NCI-H82 treated with DMSO at 0.1 percent for 48 hours (cell line): Measurements from ENCODE around the gene ARHGEF39.

ENCODE experiments used
- DNase-seq: peaks from one replicate; lab custom pipeline; 2025; ENCODE audit not compliant: unreplicated experiment; lab: John Stamatoyannopoulos, UW

Gene ARHGEF39

GRCh38 chr9:35679091-35679490, 14.1 kb upstream of the ARHGEF39 start:
- no peak for DNase-seq

- DNase-seq: no peak
Observed at GRCh38 chr9:35675732-35676392, 10.9 kb upstream of the ARHGEF39 start.

GRCh38 chr9:35675204-35675603, 10.2 kb upstream of the ARHGEF39 start:
- no peak for DNase-seq

- DNase-seq: no peak
Observed at GRCh38 chr9:35674025-35674361, 9.0 kb upstream of the ARHGEF39 start.

GRCh38 chr9:35673132-35674024, 8.4 kb upstream of the ARHGEF39 start, which contains the start of gene CA9:
CA9 (plus strand) TSS chr9:35673928; CDS start chr9:35673960, 32 bp downstream.
- DNase-seq: no peak

- no peak for DNase-seq
Observed at GRCh38 chr9:35669331-35670145, 4.5 kb upstream of the ARHGEF39 start.

GRCh38 chr9:35667939-35668338, 2.9 kb upstream of the ARHGEF39 start:
- DNase-seq: no peak

GRCh38 chr9:35666549-35666948, 1.6 kb upstream of the ARHGEF39 start:
- DNase-seq: no peak

- no peak for DNase-seq
Observed at GRCh38 chr9:35666045-35666444, 1.1 kb upstream of the ARHGEF39 start.

GRCh38 chr9:35665471-35665818, 450 bp upstream of the ARHGEF39 start:
- no peak for DNase-seq

GRCh38 chr9:35662437-35662836, 2.6 kb downstream of the ARHGEF39 start:
- no peak for DNase-seq

GRCh38 chr9:35661756-35662350, 3.1 kb downstream of the ARHGEF39 start:
- DNase-seq: no peak

- DNase-seq: no peak
Observed at GRCh38 chr9:35660966-35661415, 4.0 kb downstream of the ARHGEF39 start.

- DNase-seq: no peak
Observed at GRCh38 chr9:35659340-35659739, 5.7 kb downstream of the ARHGEF39 start.

- DNase-seq: no peak
Observed at GRCh38 chr9:35658968-35659220, 6.1 kb downstream of the ARHGEF39 start.

- DNase-seq: peak; percentile 55
Observed at GRCh38 chr9:35658137-35658967, 6.6 kb downstream of the ARHGEF39 start, which contains the start of gene CCDC107. CCDC107 (plus strand) TSS chr9:35658292; CDS start chr9:35658380, 88 bp downstream.

GRCh38 chr9:35657546-35658136, 7.4 kb downstream of the ARHGEF39 start, which contains the start of gene RMRP:
RMRP (minus strand) TSS chr9:35658019.
- peak; percentile 90 for DNase-seq

- peak; percentile 11 for DNase-seq
Observed at GRCh38 chr9:35656831-35657545, 8.0 kb downstream of the ARHGEF39 start.

GRCh38 chr9:35656348-35656747, 8.6 kb downstream of the ARHGEF39 start:
- DNase-seq: no peak
